Endothelial cell of umbilical vein (primary cell): ENCODE results near the gene ZNF580. TPM values are rescaled to one million over a fixed set of nuclear protein-coding genes. Genes with fewer than 3 reads are reported as not detected.
A peak's percentile ranks its signal among the peaks of the same experiment; 100 is the strongest.

Source experiments
- BruUV-seq: library from RNA; stranded (reverse); fragments of 400-500 nt; replicated peaks from 2 replicates; lab custom pipeline; 2021; lab: Mats Ljungman, UMichigan
- CTCF ChIA-PET: fragments of 300-600, 350-600 bp; sonication (Branson Sonifier 250); formaldehyde crosslinking; loops from one replicate; lab custom pipeline; 2021; ENCODE audit warnings: antibody characterized with exemption, inconsistent platforms; lab: Charles Lee
- POLR2A ChIA-PET: fragments of 300-600, 350-600 bp; sonication (Branson Sonifier 250); formaldehyde crosslinking; loops from one replicate; lab custom pipeline; 2021; ENCODE audit warnings: antibody characterized with exemption, inconsistent platforms; lab: Charles Lee
- DNase-seq: peaks from one replicate; pipeline ENCODE4 v3.0.0-alpha.2; 2011; ENCODE audit warnings: low read depth, low spot score
- FAIRE-seq: peaks from 2 replicates; lab custom pipeline; 2011; peaks lifted over from hg19 to GRCh38; lab: Jason Lieb, UNC
- H2AFZ ChIP-seq: 2 replicates; pipeline ENCODE4 v1.6.0; 2012; ENCODE audit warnings: low read depth, low read length, control low read depth, inconsistent platforms
- H3K27ac ChIP-seq: 2 replicates; pipeline ENCODE4 v1.5.1; 2011; ENCODE audit warnings: low read depth, mild to moderate bottlenecking, control low read depth, low read length, moderate library complexity; ENCODE audit not compliant: insufficient read depth
- H3K27me3 ChIP-seq, 2 experiments: 2 replicates each; pipeline versions ENCODE4 v1.6.0 to v1.6.1; 2011; ENCODE audit warnings: low read length in 2 of 2, mixed read lengths in 1 of 2; ENCODE audit not compliant: control insufficient read depth in 2 of 2, insufficient read depth in 2 of 2
- H3K36me3 ChIP-seq, 2 experiments: 2 replicates in 1 of 2; 3 replicates in 1 of 2; pipeline ENCODE4 v1.5.1; 2011; ENCODE audit warnings: low read length in 2 of 2, mild to moderate bottlenecking in 1 of 2, moderate library complexity in 1 of 2; ENCODE audit not compliant: control insufficient read depth in 2 of 2, insufficient read depth in 2 of 2; ENCODE audit errors: extremely low read depth in 1 of 2
- H3K4me1 ChIP-seq: 3 replicates; pipeline ENCODE4 v1.5.1; 2011; ENCODE audit warnings: mild to moderate bottlenecking, low read length; ENCODE audit not compliant: control insufficient read depth, insufficient read depth; ENCODE audit errors: extremely low read depth
- H3K4me2 ChIP-seq: 2 replicates; pipeline ENCODE4 v1.6.1; 2011; ENCODE audit warnings: low read length, control low read depth, mixed read lengths; ENCODE audit not compliant: insufficient read depth
- H3K4me3 ChIP-seq, 3 experiments: fragments of 200-600 bp in 1 of 3; sonication (generic), shearing (Covaris generic) in 1 of 3; replicated peaks in 1 of 3; 2 replicates each; pipeline ENCODE4 v1.5.1; 2011 to 2016; ENCODE audit warnings: control low read depth in 3 of 3, low read length in 3 of 3, mild to moderate bottlenecking in 2 of 3, inconsistent platforms in 1 of 3, low read depth in 1 of 3, moderate library complexity in 1 of 3; ENCODE audit not compliant: insufficient read depth in 1 of 3
- H3K79me2 ChIP-seq: 2 replicates; pipeline ENCODE4 v1.6.0; 2012; ENCODE audit warnings: low read length, inconsistent platforms; ENCODE audit not compliant: control insufficient read depth, insufficient read depth
- H3K9ac ChIP-seq: replicated peaks from 2 replicates; pipeline ENCODE3; 2011; ENCODE audit warnings: low read length, control low read depth; ENCODE audit not compliant: insufficient read depth; ENCODE audit errors: extremely low read depth
- H3K9me1 ChIP-seq: replicated peaks from 3 replicates; pipeline ENCODE4 v1.6.0; 2011; ENCODE audit warnings: mild to moderate bottlenecking, low read length; ENCODE audit not compliant: control insufficient read depth, insufficient read depth; ENCODE audit errors: extremely low read depth
- H3K9me3 ChIP-seq: replicated peaks from 2 replicates; pipeline ENCODE4 v1.5.1; 2012; ENCODE audit warnings: low read length, inconsistent platforms; ENCODE audit not compliant: control insufficient read depth, insufficient read depth
- H4K20me1 ChIP-seq: replicated peaks from 2 replicates; pipeline ENCODE3; 2011; ENCODE audit warnings: mild to moderate bottlenecking, low read length; ENCODE audit not compliant: control insufficient read depth, insufficient read depth; ENCODE audit errors: extremely low read depth
- EZH2 ChIP-seq: IDR thresholded peaks from 2 replicates; pipeline ENCODE4 v1.6.1; 2012; ENCODE audit warnings: borderline replicate concordance, low read depth, mild to moderate bottlenecking, moderate library complexity, low read length, inconsistent platforms; ENCODE audit not compliant: severe bottlenecking
- FOS ChIP-seq: IDR thresholded peaks from 2 replicates; pipeline ENCODE4 v1.6.1; 2011; ENCODE audit warnings: mild to moderate bottlenecking, low read length, moderate library complexity, borderline replicate concordance; ENCODE audit not compliant: insufficient read depth
- GATA2 ChIP-seq: IDR thresholded peaks from 2 replicates; pipeline ENCODE4 v1.7.0; 2011; ENCODE audit warnings: low read depth, mild to moderate bottlenecking, moderate library complexity, mixed read lengths, low read length; ENCODE audit not compliant: insufficient read length, insufficient read depth
- MYC ChIP-seq: IDR thresholded peaks from one replicate; pipeline ENCODE4 v1.6.1; 2011; ENCODE audit warnings: mild to moderate bottlenecking, low read depth, low read length
- POLR2A ChIP-seq: IDR thresholded peaks from 2 replicates; pipeline ENCODE4 v1.6.1; 2012; ENCODE audit warnings: low read depth, mild to moderate bottlenecking, control low read depth, low read length
- POLR2AphosphoS5 ChIP-seq: IDR thresholded peaks from 2 replicates; pipeline ENCODE4 v1.6.1; 2012; ENCODE audit warnings: low read depth, mild to moderate bottlenecking, control low read depth, low read length, moderate library complexity; ENCODE audit not compliant: insufficient read depth
- dilution Hi-C: fragments of 300-500 bp; cut with MboI; formaldehyde crosslinking; loops from one replicate; pipeline ENCODE4 v1.15.0; 2019; ENCODE audit warnings: low sequenced_read_pairs; ENCODE audit not compliant: extremely low pct_ligation_motif_present
- intact Hi-C: fragments of 100-400 bp; cut with micrococcal nuclease; formaldehyde crosslinking; loops from one replicate; pipeline ENCODE4 v1.10.0; 2022
- polyA plus RNA-seq, 4 experiments: library from polyadenylated mRNA; depleted of rRNA in 3 of 4; stranded (reverse) in 3 of 4; unstranded in 1 of 4; fragments of >200 nt; gene quantifications; 2 replicates each; pipeline versions ENCODE4 v1.2.1 to v1.2.3, GENCODE V29; 2011 to 2012; ENCODE audit warnings: missing spikeins in 1 of 4
- total RNA-seq: library from RNA; stranded (reverse); gene quantifications from 2 replicates; pipeline ENCODE4 v1.2.3, GENCODE V29; 2021
- TF ChIP-seq, protein P1 (sequence below): IDR thresholded peaks from 2 replicates; pipeline ENCODE4 v1.6.1; 2011; ENCODE audit not compliant: insufficient read depth, insufficient read length

The ZNF580 gene
- total and polyA plus RNA-seq, 2 donors (not counting 3 experiments of a cell fraction or from before 2014, with no cell fraction given): 13.7 to 41.1 TPM

GRCh38 chr19:55635856-55636440 is 4.9 kb upstream of the ZNF580 start:
- H4K20me1 ChIP-seq: no peaks in the 10 kb centered on the region
- no peak overlapping the region for H2AFZ ChIP-seq
- H3K9me3 ChIP-seq: no peaks in the 10 kb centered on the region
- H3K27ac ChIP-seq: peak overlapping the region; percentile 93
- peak overlapping the region; percentile 99 for H3K9ac ChIP-seq
- intact Hi-C loops (loop anchor here (1.0 kb wide), 2 partner anchors 7 to 36 kb away; partner anchors contain the start of genes ZNF524 and ZNF581), dilution Hi-C loops (no loop called here)
- CTCF ChIA-PET: interaction anchor here (1.4 to 1.7 kb wide), 2 partner anchors 12 to 168 kb away, joined by 3 to 4 read pairs; partner anchors contain the start of gene CCDC106
- H3K36me3 ChIP-seq: no peaks in the 10 kb centered on the region
- FAIRE-seq (no peak), DNase-seq (no peak)
- POLR2A ChIA-PET: no interaction called here
- H3K9me1 ChIP-seq: no peaks in the 10 kb centered on the region
- H3K4me2 ChIP-seq: peak overlapping the region; percentile 96
- H3K4me1 ChIP-seq: peaks cover 18% of the 10 kb centered on the region
- no TSS peak for BruUV-seq
- no peaks in the 10 kb centered on the region for H3K27me3 ChIP-seq
- peak overlapping the region in 2 of 3 experiments; percentile 64 to 91 for H3K4me3 ChIP-seq
- H3K79me2 ChIP-seq: peaks cover 22% of the 10 kb centered on the region
- TF ChIP-seq POLR2A (no peak), MYC (no peak), GATA2 (no peak)
- TF ChIP-seq, protein P1, sequence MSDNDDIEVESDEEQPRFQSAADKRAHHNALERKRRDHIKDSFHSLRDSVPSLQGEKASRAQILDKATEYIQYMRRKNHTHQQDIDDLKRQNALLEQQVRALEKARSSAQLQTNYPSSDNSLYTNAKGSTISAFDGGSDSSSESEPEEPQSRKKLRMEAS: no peak

DNA sequence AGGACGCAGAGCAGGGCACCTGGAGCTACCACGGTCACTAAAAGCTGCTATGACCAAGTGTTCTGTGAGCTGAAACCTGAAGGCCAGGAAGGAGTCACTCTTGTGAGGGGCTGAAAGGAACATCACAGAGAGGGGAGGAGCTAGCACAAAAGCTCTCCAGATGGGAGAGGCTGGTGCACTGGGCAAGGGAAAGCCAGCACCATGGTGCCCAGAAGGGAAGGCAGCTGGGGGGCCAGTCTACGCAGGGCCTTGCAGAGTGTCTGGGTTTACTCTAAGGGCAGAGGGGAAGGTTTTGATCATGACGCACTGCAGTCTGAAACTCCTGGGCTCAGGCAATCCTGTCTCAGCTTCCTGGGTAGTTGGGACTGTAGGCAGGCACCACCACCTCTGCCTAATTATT is 4.1 kb upstream of the ZNF580 start:
- ChIA-PET CTCF (interaction anchor here (1.4 kb wide), 2 partner anchors 11 to 169 kb away, joined by 3 to 4 read pairs; partner anchors contain the start of gene CCDC106), POLR2A (no interaction called here)
- TF ChIP-seq POLR2A (no peak), POLR2AphosphoS5 (no peak), MYC (no peak), EZH2 (no peak), FOS (no peak), GATA2 (no peak)
- intact Hi-C loops: no loop called here
- H3K27me3 ChIP-seq: no peaks in the 10 kb centered on the region
- peaks cover 18% of the 10 kb centered on the region for H3K4me1 ChIP-seq
- no peaks in the 10 kb centered on the region for H4K20me1 ChIP-seq
- no peaks in the 10 kb centered on the region for H3K9me3 ChIP-seq
- no TSS peak for BruUV-seq
- peaks cover 24% of the 10 kb centered on the region for H3K79me2 ChIP-seq
- H3K27ac ChIP-seq: no peak overlapping the region
- H3K9ac ChIP-seq: no peak overlapping the region
- H3K36me3 ChIP-seq: no peaks in the 10 kb centered on the region
- no peak overlapping the region for H3K4me3 ChIP-seq
- FAIRE-seq (no peak), DNase-seq (no peak)
- H2AFZ ChIP-seq: no peak overlapping the region
- H3K4me2 ChIP-seq: no peak overlapping the region
- dilution Hi-C loops: no loop called here
- H3K9me1 ChIP-seq: no peaks in the 10 kb centered on the region
